ENCODE data around the gene LMO7. TPM values are rescaled to one million over a fixed set of nuclear protein-coding genes. Genes with fewer than 3 reads are reported as not detected.

The LMO7 gene
- total RNA-seq = 10 to 100 TPM in 1 of 4 donors, 1 to 10 TPM in 3; 7.3 to 11.9 (median 8.9) TPM

DNA sequence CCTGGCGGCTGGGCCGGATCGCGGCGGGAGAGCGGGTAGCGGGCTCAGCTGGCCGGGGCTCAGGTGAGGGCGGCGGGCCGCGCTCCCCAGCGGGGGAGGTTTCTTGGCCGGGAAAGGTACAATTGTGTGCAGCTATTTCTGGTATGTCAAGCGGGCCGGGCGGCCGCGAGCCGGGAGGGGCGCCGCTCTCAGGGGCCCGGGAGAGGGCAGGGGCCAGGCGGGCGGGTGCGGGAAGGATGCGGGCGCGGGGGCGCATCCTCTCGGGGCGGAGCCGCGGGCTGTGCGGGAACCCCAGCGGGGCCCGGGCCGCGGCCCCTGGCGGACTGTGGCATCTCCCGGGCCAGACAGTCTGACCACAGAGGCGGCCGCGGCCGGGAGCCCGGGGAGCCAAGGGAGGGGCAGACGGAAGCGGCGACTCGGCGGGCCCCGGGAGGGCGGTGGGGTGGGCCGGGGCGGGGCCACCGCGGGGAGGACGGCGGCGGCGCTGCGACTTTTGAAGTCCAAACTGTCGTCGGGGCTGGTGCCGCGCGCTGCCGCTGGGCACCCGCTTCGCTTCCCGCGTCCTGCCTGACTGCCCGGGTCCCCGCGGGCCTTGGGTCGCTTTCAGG lies at the start of gene LMO7:
Gene LMO7 (plus strand): TSS at position 503 of the 608 bp plus-strand sequence. CDS start 328 bp downstream, outside the sequence.
- TF ChIP-seq, protein P1, sequence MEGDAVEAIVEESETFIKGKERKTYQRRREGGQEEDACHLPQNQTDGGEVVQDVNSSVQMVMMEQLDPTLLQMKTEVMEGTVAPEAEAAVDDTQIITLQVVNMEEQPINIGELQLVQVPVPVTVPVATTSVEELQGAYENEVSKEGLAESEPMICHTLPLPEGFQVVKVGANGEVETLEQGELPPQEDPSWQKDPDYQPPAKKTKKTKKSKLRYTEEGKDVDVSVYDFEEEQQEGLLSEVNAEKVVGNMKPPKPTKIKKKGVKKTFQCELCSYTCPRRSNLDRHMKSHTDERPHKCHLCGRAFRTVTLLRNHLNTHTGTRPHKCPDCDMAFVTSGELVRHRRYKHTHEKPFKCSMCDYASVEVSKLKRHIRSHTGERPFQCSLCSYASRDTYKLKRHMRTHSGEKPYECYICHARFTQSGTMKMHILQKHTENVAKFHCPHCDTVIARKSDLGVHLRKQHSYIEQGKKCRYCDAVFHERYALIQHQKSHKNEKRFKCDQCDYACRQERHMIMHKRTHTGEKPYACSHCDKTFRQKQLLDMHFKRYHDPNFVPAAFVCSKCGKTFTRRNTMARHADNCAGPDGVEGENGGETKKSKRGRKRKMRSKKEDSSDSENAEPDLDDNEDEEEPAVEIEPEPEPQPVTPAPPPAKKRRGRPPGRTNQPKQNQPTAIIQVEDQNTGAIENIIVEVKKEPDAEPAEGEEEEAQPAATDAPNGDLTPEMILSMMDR (IDR thresholded peaks at IDR 0.05; ENCODE audit: low read depth) = no peak

GRCh38 chr13:75587679-75588078 lies 48.5 kb upstream of the LMO7 start:
- TF ChIP-seq, protein P1 (IDR thresholded peaks at IDR 0.05; ENCODE audit: low read depth) = no peak

DNA sequence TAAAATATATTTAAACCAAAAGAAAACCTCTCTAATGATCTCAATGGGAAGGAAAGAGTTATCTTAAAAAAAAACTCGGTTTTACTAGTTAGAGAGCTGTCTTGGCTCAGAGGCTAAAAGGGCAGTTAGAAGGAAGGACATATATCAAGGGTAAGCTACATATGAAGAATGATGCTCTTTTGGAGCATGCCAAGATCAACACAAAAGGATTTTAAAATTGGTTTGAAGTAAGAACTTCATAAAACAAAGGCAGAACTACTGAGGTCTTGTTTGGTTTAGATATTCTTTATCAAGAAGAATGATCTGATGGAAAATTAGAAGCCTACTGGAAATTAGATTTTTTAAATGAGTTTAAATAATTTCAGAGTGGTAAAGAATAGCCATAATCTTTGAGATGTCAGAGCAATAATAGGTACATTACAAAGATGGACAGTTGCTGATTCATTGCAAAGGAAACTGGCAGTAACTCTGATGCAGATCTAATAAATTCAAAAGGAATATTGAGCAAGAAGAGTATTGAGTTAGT lies 39.4 kb upstream of the LMO7 start:
- TF ChIP-seq, protein P1 (IDR thresholded peaks at IDR 0.05; ENCODE audit: low read depth) = no peak

- TF ChIP-seq, protein P1 (IDR thresholded peaks at IDR 0.05; ENCODE audit: low read depth) = no peak
Measured at GRCh38 chr13:75600371-75600770, 35.8 kb upstream of the LMO7 start.

DNA sequence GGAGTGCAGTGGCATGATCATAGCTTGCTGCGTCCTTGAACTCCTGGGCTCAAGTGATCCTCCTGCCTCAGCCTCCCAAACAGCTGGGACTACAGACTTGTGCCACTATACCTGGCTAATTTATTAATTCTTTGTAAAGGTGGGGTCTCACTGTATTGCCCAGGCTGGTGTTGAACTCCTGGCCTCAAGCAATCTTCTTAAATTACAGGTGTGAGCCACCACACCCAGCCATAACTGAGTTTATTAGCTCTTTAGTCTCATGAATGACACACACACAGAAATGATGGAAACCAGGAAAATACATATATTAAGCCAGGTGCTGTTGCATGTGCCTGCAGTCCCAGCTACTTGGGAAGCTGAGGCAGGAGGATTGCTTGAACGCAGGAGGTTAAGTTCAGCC lies 33.1 kb upstream of the LMO7 start:
- TF ChIP-seq, protein P1 (IDR thresholded peaks at IDR 0.05; ENCODE audit: low read depth) = no peak

- TF ChIP-seq, protein P1 (IDR thresholded peaks at IDR 0.05; ENCODE audit: low read depth) = no peak
Measured at GRCh38 chr13:75607447-75607846, 28.7 kb upstream of the LMO7 start.

GRCh38 chr13:75610466-75610865 lies 25.7 kb upstream of the LMO7 start:
- TF ChIP-seq, protein P1 (IDR thresholded peaks at IDR 0.05; ENCODE audit: low read depth) = no peak
